ENCODE data around the gene KRT80. TPM values are rescaled to one million over a fixed set of nuclear protein-coding genes. Genes with fewer than 3 reads are reported as not detected.

Gene KRT80
- total RNA-seq, 1 experiment from 2014 or later, result 8.8 TPM

GRCh38 chr12:52221912-52222457 lies 30.2 kb upstream of the KRT80 start:
- no peaks in the 10 kb centered on the region for H3K36me3 ChIP-seq (ENCODE audit: control insufficient read depth in 1 of 2, insufficient read depth in 2 of 2, low read length in 2 of 2)
- BruUV-seq (replicated peaks), result no TSS peak
- peak overlapping the region; percentile 79 for H2AFZ ChIP-seq (ENCODE audit: low read depth, low read length, poor library complexity, severe bottlenecking)
- RAD21 ChIA-PET (ENCODE audit: low non-redundant PET in 1 of 2, low total read pairs in 2 of 2, uncharacterized antibody in 2 of 2, unreplicated experiment in 2 of 2), result interaction anchor here in 1 of 2 experiments (0.9 to 1.2 kb wide), 2 partner anchors 57 to 106 kb away, joined by 5 to 6 read pairs; no protein-coding TSS in a partner anchor
- H3K79me2 ChIP-seq (ENCODE audit: insufficient read depth, low read length), result no peaks in the 10 kb centered on the region
- TF ChIP-seq POLR2AphosphoS5 (IDR thresholded peaks at IDR 0.05; ENCODE audit: low read depth, low read length), result peak; percentile 57; the same call in 1 of the 2 replicates
- TF ChIP-seq EGR1 (IDR thresholded peaks at IDR 0.05; ENCODE audit: low read depth), result no peak
- TF ChIP-seq CBX3 (IDR thresholded peaks at IDR 0.05; ENCODE audit: low read depth), result no peak
- TF ChIP-seq, protein P1, sequence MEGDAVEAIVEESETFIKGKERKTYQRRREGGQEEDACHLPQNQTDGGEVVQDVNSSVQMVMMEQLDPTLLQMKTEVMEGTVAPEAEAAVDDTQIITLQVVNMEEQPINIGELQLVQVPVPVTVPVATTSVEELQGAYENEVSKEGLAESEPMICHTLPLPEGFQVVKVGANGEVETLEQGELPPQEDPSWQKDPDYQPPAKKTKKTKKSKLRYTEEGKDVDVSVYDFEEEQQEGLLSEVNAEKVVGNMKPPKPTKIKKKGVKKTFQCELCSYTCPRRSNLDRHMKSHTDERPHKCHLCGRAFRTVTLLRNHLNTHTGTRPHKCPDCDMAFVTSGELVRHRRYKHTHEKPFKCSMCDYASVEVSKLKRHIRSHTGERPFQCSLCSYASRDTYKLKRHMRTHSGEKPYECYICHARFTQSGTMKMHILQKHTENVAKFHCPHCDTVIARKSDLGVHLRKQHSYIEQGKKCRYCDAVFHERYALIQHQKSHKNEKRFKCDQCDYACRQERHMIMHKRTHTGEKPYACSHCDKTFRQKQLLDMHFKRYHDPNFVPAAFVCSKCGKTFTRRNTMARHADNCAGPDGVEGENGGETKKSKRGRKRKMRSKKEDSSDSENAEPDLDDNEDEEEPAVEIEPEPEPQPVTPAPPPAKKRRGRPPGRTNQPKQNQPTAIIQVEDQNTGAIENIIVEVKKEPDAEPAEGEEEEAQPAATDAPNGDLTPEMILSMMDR (IDR thresholded peaks at IDR 0.05 in 2 of 3, conservative IDR thresholded peaks at IDR 0.05 in 1 of 3; ENCODE audit: borderline replicate concordance in 1 of 3, insufficient read depth in 1 of 3, low read depth in 2 of 3, low read length in 2 of 3), result peak in 2 of 3 experiments; percentile 86 to 91; a peak in 4 of 6 replicates
- CTCF ChIA-PET, result interaction anchor here (0.7 to 3.2 kb wide), 26 partner anchors 9 to 759 kb away, joined by 3 to 35 read pairs (median 4); no protein-coding TSS in a partner anchor
- peak; percentile 83 for ATAC-seq
- peaks cover 26 to 86% of the 10 kb centered on the region in 2 experiments for H3K4me1 ChIP-seq (ENCODE audit: control insufficient read depth in 1 of 2, insufficient read depth in 2 of 2, low read length in 2 of 2)
- H3K4me3 ChIP-seq (replicated peaks in 1 of 2; ENCODE audit: low read depth in 1 of 2, low read length in 2 of 2), result peak overlapping the region in 1 of 2 experiments; percentile 15; a peak in 1 of 4 replicates
- no peaks in the 10 kb centered on the region for H4K20me1 ChIP-seq (ENCODE audit: insufficient read depth)
- POLR2A ChIA-PET, result interaction anchor here (0.7 to 1.9 kb wide), 7 partner anchors 15 to 106 kb away, joined by 3 to 6 read pairs (median 3); no protein-coding TSS in a partner anchor
- peak overlapping the region; percentile 69 for H3K4me2 ChIP-seq (ENCODE audit: low read length)
- peak overlapping the region; percentile 8; the same call in 1 of the 2 replicates for H3K9ac ChIP-seq (ENCODE audit: low read length)
- H3K9me2 ChIP-seq (ENCODE audit: insufficient read depth), result no peaks in the 10 kb centered on the region
- no peak overlapping the region for H3K27ac ChIP-seq (ENCODE audit: low read depth, low read length)
- no peaks in the 10 kb centered on the region for H3K9me3 ChIP-seq (ENCODE audit: control insufficient read depth in 1 of 2, insufficient read depth in 1 of 2, low read depth in 1 of 2, low read length in 2 of 2)
- intact Hi-C loops (cut with micrococcal nuclease), result no loop called here
- DNase-seq (ENCODE audit: low read depth, low spot score), result peak; percentile 67
- H3K27me3 ChIP-seq (ENCODE audit: insufficient read depth, low read length), result no peaks in the 10 kb centered on the region
